Activated naive CD4-positive, alpha-beta T cell treated with anti-CD3 and anti-CD28 coated beads, Interleukin-2, amount 50 U/mL, for 24 hours (primary cell): ENCODE results near the gene CTXND1.

ENCODE experiments used
- H3K27ac Mint-ChIP-seq: one replicate; pipeline ENCODE4 v1.8.0; 2021; ENCODE audit warnings: mild to moderate bottlenecking, mixed read lengths
- H3K27me3 Mint-ChIP-seq: one replicate; pipeline ENCODE4 v1.8.0; 2021; ENCODE audit warnings: mixed read lengths
- H3K36me3 Mint-ChIP-seq: one replicate; pipeline ENCODE4 v1.8.0; 2021; ENCODE audit warnings: mixed read lengths
- H3K4me1 Mint-ChIP-seq: one replicate; pipeline ENCODE4 v1.8.0; 2021; ENCODE audit warnings: mixed read lengths
- H3K4me3 Mint-ChIP-seq: one replicate; pipeline ENCODE4 v1.8.0; 2021; ENCODE audit warnings: mild to moderate bottlenecking, mixed read lengths
- H3K9me3 Mint-ChIP-seq: one replicate; pipeline ENCODE4 v1.8.0; 2021; ENCODE audit warnings: mixed read lengths

Gene CTXND1

DNA sequence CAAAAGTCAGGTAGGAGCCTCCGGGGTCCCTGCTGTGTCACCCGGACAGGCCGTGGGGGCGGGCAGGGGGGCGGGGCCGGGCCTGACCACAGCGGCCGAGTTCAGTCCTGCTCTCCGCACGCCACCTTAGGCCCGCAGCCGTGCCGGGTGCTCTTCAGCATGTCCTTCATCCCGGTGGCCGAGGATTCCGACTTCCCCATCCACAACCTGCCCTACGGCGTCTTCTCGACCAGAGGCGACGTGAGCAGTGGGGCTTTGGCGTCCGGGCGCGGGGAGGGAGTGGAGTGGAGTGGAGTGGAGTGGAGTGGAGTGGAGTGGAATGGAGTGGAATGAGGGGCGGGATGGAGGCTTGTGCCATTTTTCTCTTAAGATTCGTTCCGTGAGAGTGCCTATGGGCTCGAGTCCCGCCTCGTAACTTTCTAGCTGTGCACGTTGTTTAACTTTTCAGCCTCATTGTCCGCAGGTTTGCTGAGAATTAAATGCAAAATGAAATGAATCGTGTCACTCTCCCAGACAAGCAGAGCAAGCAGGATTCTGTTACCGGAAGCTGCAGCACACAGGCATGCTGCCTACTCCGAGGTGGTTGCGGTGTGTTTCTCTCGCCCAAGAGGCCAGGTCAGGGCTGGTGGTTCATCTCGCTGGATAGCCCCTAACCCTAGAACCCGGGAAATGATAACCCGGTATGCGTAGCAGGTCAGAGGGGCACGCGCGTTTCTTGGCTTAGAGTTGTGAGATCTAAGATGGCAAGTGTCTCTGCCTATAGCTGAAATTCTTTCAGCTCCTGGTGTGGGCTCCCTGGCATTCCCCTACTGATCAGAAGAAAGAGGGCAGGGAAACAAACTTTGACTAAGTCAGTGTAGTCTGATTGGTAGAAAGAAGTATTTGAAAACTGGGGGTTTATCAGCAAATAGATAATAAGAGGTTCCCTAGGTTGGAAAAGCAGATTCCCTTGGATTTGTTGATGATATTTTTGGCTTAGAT is 98.8 kb downstream of the CTXND1 start, which contains the start of gene FAH:
Gene FAH, plus strand, starts transcription at position 104 of the 981 bp plus-strand sequence. Its CDS starts 56 bp downstream, at position 160.
- no peaks in the 10 kb centered on the region for H3K27me3 Mint-ChIP-seq
- peak within 1 kb of the TSS; percentile 91 for H3K4me3 Mint-ChIP-seq
- H3K27ac Mint-ChIP-seq, result peak within 1 kb of the TSS; percentile 84
- H3K4me1 Mint-ChIP-seq, result peaks cover 20% of the 10 kb centered on the region
- no peaks in the 10 kb centered on the region for H3K36me3 Mint-ChIP-seq
- H3K9me3 Mint-ChIP-seq, result no peaks in the 10 kb centered on the region

DNA sequence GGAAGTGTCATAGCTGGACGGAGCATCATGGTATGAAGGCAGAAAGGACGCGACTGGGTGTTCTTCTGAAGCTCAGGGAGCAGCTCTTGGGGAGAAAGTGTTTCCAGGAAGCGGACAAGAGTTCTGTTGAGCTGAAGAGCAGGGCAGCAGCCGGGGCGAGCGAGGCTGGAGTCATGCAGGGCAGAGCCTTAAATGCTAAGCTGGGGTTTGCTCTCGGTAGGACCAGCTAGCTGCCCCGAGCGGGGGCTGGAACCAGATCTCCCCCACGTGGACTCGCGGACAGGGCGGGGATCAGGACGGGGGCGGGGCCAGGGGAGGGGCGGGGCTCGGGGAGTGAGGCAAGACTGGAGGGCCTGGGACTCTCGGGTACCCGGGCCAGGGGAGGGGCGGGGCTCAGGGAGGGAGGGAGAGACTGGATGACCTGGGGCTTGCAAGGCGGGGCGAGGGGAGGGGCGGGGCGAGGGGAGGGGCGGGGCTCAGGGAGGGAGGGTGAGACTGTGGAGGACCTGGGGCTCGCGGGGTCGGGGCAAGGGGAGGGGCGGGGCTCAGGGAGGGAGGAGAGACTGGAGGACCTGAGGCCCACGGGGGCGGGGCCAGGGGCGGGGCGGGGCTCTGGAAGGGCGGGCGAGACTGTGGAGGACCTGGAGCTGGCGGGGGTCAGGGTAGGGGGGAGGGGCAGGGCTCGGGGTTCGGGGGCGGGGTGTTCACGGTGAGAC is 99.7 kb downstream of the CTXND1 start:
- peaks cover 20% of the 10 kb centered on the region for H3K4me1 Mint-ChIP-seq
- H3K36me3 Mint-ChIP-seq, result no peaks in the 10 kb centered on the region
- no peaks in the 10 kb centered on the region for H3K9me3 Mint-ChIP-seq
- H3K27me3 Mint-ChIP-seq, result no peaks in the 10 kb centered on the region
- peak overlapping the region; percentile 71 for H3K27ac Mint-ChIP-seq
- peak overlapping the region; percentile 83 for H3K4me3 Mint-ChIP-seq

DNA sequence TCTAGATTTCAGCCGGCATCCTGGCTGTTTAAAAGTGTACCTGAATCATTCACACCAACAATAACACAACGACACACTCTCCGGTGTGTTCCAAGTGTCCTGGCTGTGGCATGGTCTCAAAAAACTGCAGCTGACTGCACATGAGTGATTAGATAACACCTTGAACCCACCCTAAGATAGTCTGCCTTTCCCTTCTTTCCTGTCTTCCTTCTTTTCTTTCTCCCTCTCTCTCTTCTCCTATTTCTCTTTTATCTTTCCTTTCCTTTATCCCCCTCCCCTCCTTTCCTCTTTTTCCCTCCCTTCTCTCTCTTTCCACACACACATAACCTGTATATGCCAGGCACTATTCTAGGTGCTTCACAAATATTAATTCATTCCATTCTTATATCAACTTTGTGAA is 100.4 kb downstream of the CTXND1 start:
- peak overlapping the region; percentile 83 for H3K4me3 Mint-ChIP-seq
- H3K27ac Mint-ChIP-seq, result no peak overlapping the region
- H3K4me1 Mint-ChIP-seq, result peaks cover 20% of the 10 kb centered on the region
- no peaks in the 10 kb centered on the region for H3K36me3 Mint-ChIP-seq
- no peaks in the 10 kb centered on the region for H3K27me3 Mint-ChIP-seq
- H3K9me3 Mint-ChIP-seq, result no peaks in the 10 kb centered on the region

DNA sequence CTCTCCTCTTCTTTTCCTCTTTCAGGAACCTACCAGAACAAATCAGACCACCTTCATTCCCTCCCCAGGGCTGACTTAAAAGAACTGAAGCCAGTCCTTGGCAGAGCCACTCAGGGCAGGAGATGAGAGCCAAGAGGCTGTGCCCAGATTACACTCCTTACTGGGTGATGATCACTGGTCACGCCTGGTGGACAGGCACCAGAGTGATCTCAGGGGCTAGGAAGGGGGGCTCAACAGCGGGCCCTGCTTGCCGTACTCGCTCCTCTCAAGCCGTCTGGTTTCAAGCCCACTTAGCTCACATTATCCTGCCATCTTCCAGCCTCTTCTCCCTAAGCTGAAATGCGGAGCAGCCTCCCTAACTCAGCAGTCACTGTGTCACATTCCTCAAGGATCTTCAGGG is 100.9 kb downstream of the CTXND1 start:
- Mint-ChIP-seq H3K27me3 (no peaks in the 10 kb centered on the region), H3K4me3 (peak overlapping the region; percentile 5), H3K4me1 (peaks cover 20% of the 10 kb centered on the region), H3K27ac (no peak overlapping the region), H3K9me3 (no peaks in the 10 kb centered on the region), H3K36me3 (no peaks in the 10 kb centered on the region)
